Parathyroid adenoma (tissue), 2 donors: ENCODE results near the gene CRABP2.

ENCODE experiments used
- H2AFZ ChIP-seq: fragments of 300-600 bp; sonication (generic); one replicate; pipeline ENCODE4 v1.7.0; 2017; ENCODE audit warnings: antibody characterized with exemption, mild to moderate bottlenecking
- H3K27ac ChIP-seq: fragments of 300-600 bp; sonication (generic); one replicate; pipeline ENCODE4 v1.7.0; 2017
- H3K27me3 ChIP-seq: fragments of 300-600 bp; sonication (generic); one replicate; pipeline ENCODE4 v1.7.0; 2017; ENCODE audit warnings: low read length; ENCODE audit not compliant: control insufficient read depth, insufficient read depth
- H3K36me3 ChIP-seq: fragments of 300-600 bp; sonication (generic); one replicate; pipeline ENCODE4 v1.7.0; 2017; ENCODE audit warnings: low read length; ENCODE audit not compliant: control insufficient read depth, insufficient read depth
- H3K4me1 ChIP-seq: fragments of 300-600 bp; sonication (generic); one replicate; pipeline ENCODE4 v1.7.0; 2017; ENCODE audit warnings: control low read depth
- H3K4me2 ChIP-seq: fragments of 300-600 bp; sonication (generic); one replicate; pipeline ENCODE4 v1.7.0; 2017; ENCODE audit warnings: low read length
- H3K4me3 ChIP-seq: fragments of 300-600 bp; sonication (generic); one replicate; pipeline ENCODE4 v1.7.0; 2017; ENCODE audit warnings: low read depth, low read length
- H3K79me2 ChIP-seq: fragments of 300-600 bp; sonication (generic); one replicate; pipeline ENCODE4 v1.7.0; 2017; ENCODE audit warnings: control low read depth
- H3K9ac ChIP-seq: fragments of 300-600 bp; sonication (generic); one replicate; pipeline ENCODE4 v1.7.0; 2017; ENCODE audit warnings: mild to moderate bottlenecking
- H3K9me3 ChIP-seq: fragments of 300-600 bp; sonication (generic); one replicate; pipeline ENCODE4 v1.7.0; 2017; ENCODE audit warnings: low read length; ENCODE audit not compliant: control insufficient read depth
- CTCF ChIP-seq: fragments of 300-600 bp; sonication (generic); IDR thresholded peaks from one replicate; pipeline ENCODE4 v1.7.0; 2017; ENCODE audit warnings: antibody characterized with exemption, mild to moderate bottlenecking
- donor health status: primary hyperparathyroidism.

The CRABP2 gene

GRCh38 chr1:156652131-156652991, 53.0 kb downstream of the CRABP2 start:
- no peak overlapping the region for H2AFZ ChIP-seq
- no peaks in the 10 kb centered on the region for H3K4me1 ChIP-seq
- H3K36me3 ChIP-seq = no peaks in the 10 kb centered on the region
- TF ChIP-seq CTCF = no peak
- H3K27me3 ChIP-seq = no peaks in the 10 kb centered on the region
- no peaks in the 10 kb centered on the region for H3K9me3 ChIP-seq
- H3K4me3 ChIP-seq = no peak overlapping the region
- H3K4me2 ChIP-seq = no peak overlapping the region
- H3K79me2 ChIP-seq = no peaks in the 10 kb centered on the region
- no peak overlapping the region for H3K27ac ChIP-seq
- H3K9ac ChIP-seq = no peak overlapping the region
